MCF 10A (cell line): ENCODE results near the gene MFSD6L. TPM values are rescaled to one million over a fixed set of nuclear protein-coding genes. Genes with fewer than 3 reads are reported as not detected.

ENCODE experiments used
- BruUV-seq: library from RNA; stranded (reverse); fragments of 400-500 nt; replicated peaks from 2 replicates; lab custom pipeline; 2021; lab: Mats Ljungman, UMichigan
- CTCF ChIA-PET: fragments of 300-600 bp; sonication (Branson Sonifier 250); formaldehyde crosslinking; extraction: SDS; loops from one replicate; lab custom pipeline; 2021; ENCODE audit warnings: antibody characterized with exemption, inconsistent platforms; lab: Yijun Ruan, JAX
- POLR2A ChIA-PET: fragments of 300-600, 350-650 bp; sonication (Branson Sonifier 250); formaldehyde crosslinking; extraction: SDS; loops from one replicate; lab custom pipeline; 2020; ENCODE audit warnings: antibody characterized with exemption, inconsistent platforms; lab: Yijun Ruan, JAX
- DNase-seq: peaks from one replicate; pipeline ENCODE4 v3.0.0-alpha.2; 2018; ENCODE audit not compliant: unreplicated experiment
- H3K27ac Mint-ChIP-seq: one replicate; pipeline ENCODE4 v1.8.0; 2022; ENCODE audit warnings: mild to moderate bottlenecking, low read depth, mixed read lengths; ENCODE audit not compliant: unreplicated experiment
- H3K27me3 Mint-ChIP-seq: one replicate; pipeline ENCODE4 v1.8.0; 2022; ENCODE audit warnings: mixed read lengths; ENCODE audit not compliant: insufficient read depth, unreplicated experiment
- H3K36me3 Mint-ChIP-seq: one replicate; pipeline ENCODE4 v1.8.0; 2022; ENCODE audit warnings: mild to moderate bottlenecking, moderate library complexity, mixed read lengths; ENCODE audit not compliant: insufficient read depth, unreplicated experiment
- H3K4me1 Mint-ChIP-seq: one replicate; pipeline ENCODE4 v1.8.0; 2022; ENCODE audit warnings: mixed read lengths; ENCODE audit not compliant: insufficient read depth, unreplicated experiment
- H3K4me3 Mint-ChIP-seq: one replicate; pipeline ENCODE4 v1.8.0; 2022; ENCODE audit warnings: mild to moderate bottlenecking, moderate library complexity, mixed read lengths; ENCODE audit not compliant: unreplicated experiment
- H3K9me3 Mint-ChIP-seq: one replicate; pipeline ENCODE4 v1.8.0; 2022; ENCODE audit warnings: mixed read lengths; ENCODE audit not compliant: unreplicated experiment
- intact Hi-C: fragments of 100-400 bp; cut with micrococcal nuclease; formaldehyde crosslinking; loops from 2 replicates; pipeline ENCODE4 v1.14.1; 2022
- total RNA-seq: library from RNA; stranded (reverse); gene quantifications from 2 replicates; pipeline ENCODE4 v1.2.3, GENCODE V29; 2022
- TF ChIP-seq, protein P1 (sequence below): fragments of 200-600 bp; IDR thresholded peaks from one replicate; pipeline ENCODE4 v1.8.0; 2022; ENCODE audit warnings: antibody characterized with exemption, mild to moderate bottlenecking; ENCODE audit not compliant: unreplicated experiment

MFSD6L gene
- total RNA-seq, 1 experiment from 2014 or later: not detected

DNA sequence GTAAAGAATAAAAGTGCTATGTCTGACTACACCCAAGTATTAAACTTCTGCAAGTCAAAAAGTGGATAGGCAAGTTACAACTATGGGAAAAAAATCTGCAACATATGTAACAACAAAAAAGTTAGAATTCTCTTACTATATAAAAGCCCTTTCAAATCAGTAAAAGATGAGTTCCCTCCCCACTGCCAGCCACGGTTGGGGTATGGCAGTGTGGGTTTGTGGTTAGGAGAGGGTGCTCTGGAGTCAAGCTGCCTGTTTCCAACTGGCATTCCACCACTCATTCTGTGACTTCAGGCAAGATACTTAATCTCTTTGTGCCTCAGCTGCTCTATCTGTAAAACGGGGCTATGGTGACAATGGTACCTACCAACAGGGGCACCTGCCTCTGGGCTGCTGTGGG is 26.6 kb upstream of the MFSD6L start:
- CTCF ChIA-PET: interaction anchor here (0.6 to 1.2 kb wide), 5 partner anchors 15 to 777 kb away, joined by 3 to 4 read pairs (median 3); no protein-coding TSS in a partner anchor
- no peak for DNase-seq
- Mint-ChIP-seq H3K27me3 (no peaks in the 10 kb centered on the region), H3K9me3 (peaks cover 13% of the 10 kb centered on the region), H3K27ac (no peak overlapping the region), H3K36me3 (no peaks in the 10 kb centered on the region), H3K4me1 (no peaks in the 10 kb centered on the region), H3K4me3 (no peak overlapping the region)
- no TSS peak for BruUV-seq
- TF ChIP-seq, protein P1, sequence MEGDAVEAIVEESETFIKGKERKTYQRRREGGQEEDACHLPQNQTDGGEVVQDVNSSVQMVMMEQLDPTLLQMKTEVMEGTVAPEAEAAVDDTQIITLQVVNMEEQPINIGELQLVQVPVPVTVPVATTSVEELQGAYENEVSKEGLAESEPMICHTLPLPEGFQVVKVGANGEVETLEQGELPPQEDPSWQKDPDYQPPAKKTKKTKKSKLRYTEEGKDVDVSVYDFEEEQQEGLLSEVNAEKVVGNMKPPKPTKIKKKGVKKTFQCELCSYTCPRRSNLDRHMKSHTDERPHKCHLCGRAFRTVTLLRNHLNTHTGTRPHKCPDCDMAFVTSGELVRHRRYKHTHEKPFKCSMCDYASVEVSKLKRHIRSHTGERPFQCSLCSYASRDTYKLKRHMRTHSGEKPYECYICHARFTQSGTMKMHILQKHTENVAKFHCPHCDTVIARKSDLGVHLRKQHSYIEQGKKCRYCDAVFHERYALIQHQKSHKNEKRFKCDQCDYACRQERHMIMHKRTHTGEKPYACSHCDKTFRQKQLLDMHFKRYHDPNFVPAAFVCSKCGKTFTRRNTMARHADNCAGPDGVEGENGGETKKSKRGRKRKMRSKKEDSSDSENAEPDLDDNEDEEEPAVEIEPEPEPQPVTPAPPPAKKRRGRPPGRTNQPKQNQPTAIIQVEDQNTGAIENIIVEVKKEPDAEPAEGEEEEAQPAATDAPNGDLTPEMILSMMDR: no peak
- intact Hi-C loops: no loop called here
- POLR2A ChIA-PET: interaction anchor here (0.7 kb wide), 1 partner anchor 990 kb away, joined by 4 read pairs; no protein-coding TSS in a partner anchor

DNA sequence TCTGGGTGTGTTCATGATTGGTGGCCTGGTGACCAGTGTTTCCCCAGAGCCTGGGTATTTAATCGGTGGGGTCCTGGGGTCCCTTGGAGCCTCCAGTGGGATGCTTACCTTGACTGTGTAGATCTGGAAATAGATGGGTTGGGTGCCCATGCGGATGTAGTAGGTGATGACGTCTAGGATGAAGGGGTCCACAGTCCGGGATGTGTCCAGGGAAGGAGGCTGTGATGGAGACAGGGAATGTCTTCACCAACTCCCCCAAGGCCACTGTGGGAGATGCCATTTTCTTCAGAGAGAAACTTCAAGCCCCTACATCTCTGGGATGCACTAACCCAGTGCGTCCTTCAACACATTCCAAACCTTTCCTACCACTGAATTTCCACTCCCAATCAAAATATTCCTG is 24.1 kb upstream of the MFSD6L start:
- CTCF ChIA-PET: no interaction called here
- intact Hi-C loops: no loop called here

DNA sequence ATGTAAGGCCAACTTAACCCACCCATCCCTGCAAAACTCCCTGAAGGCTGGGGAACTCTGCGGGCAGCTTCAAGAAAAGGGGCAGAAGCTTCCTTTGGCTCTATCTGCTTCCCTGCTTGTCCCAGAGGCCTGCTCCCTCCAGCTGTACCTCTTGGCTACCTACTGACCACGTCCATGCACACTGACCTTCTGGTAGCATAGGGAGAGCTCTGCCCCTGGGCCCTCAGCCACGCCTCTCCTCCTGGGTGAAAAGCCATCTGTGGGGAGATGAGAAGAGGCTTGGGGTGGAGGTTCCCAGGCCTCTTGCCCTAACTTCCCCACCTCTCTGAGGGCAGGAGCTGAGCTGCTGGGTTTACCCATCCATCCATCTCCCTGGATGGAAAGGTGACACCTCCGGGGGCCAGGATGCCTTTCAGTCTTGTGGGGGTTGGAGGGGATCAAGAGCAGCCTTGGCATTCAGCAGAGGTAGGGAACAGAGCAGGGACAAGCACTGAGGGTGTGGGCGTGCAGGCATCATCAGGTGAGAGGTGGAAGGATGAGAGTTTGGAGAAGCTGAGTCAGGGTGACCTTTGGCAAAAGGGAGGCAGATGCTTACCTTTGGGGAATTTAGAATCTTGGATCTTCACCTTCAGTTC is 23.4 kb upstream of the MFSD6L start:
- POLR2A ChIA-PET: no interaction called here
- TF ChIP-seq, protein P1: no peak
- no peak overlapping the region for H3K27ac Mint-ChIP-seq
- no peaks in the 10 kb centered on the region for H3K36me3 Mint-ChIP-seq
- no TSS peak for BruUV-seq
- CTCF ChIA-PET: no interaction called here
- peaks cover 13% of the 10 kb centered on the region for H3K9me3 Mint-ChIP-seq
- no peaks in the 10 kb centered on the region for H3K4me1 Mint-ChIP-seq
- intact Hi-C loops: no loop called here
- DNase-seq: no peak
- H3K27me3 Mint-ChIP-seq: peaks cover 18% of the 10 kb centered on the region
- no peak overlapping the region for H3K4me3 Mint-ChIP-seq

More for the DNA sequence above, 24.1 kb upstream of the MFSD6L start:
- BruUV-seq: no TSS peak
- H3K4me1 Mint-ChIP-seq: no peaks in the 10 kb centered on the region
- no peak overlapping the region for H3K4me3 Mint-ChIP-seq
- TF ChIP-seq, protein P1: no peak
- H3K36me3 Mint-ChIP-seq: no peaks in the 10 kb centered on the region
- H3K27ac Mint-ChIP-seq: no peak overlapping the region
- H3K27me3 Mint-ChIP-seq: peaks cover 11% of the 10 kb centered on the region
- POLR2A ChIA-PET: no interaction called here
- DNase-seq: no peak
- peaks cover 13% of the 10 kb centered on the region for H3K9me3 Mint-ChIP-seq

DNA sequence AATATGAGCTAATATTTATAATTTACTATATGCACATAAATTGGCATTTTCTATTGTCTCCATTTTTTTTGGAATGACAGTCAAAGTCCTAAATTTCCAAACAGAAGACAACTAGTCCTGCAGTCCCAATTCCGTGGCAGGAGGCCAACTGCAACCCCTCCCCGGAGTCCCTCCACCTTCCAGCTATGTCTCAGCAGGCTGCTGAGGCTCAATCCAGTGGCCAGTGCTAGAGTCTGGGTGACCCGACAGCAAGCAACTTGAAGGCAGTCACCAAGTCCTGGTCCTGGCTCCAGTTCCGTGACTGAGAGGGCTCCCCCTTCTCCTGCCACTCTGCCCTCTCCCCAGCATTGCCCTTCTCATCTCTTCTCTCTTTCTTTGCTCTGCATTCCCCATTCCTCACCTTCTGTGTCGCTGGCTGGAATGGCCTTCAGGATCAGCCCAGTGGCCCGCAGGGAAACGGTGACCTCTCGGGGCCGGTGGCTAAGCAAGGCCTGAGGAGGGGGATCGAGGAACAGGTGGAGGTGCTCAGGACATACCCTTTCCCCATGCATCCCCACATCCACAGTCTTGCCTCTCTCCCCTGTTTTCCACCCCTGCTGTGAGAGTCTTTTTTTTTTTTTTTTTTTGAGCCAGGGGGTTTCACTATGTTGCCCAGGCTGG is 22.4 kb upstream of the MFSD6L start:
- TF ChIP-seq, protein P1: no peak
- DNase-seq: no peak
- intact Hi-C loops: no loop called here
- Mint-ChIP-seq H3K27ac (no peak overlapping the region), H3K4me1 (no peaks in the 10 kb centered on the region), H3K27me3 (peaks cover 22% of the 10 kb centered on the region), H3K4me3 (no peak overlapping the region), H3K36me3 (no peaks in the 10 kb centered on the region), H3K9me3 (peaks cover 13% of the 10 kb centered on the region)
- POLR2A ChIA-PET: no interaction called here
- CTCF ChIA-PET: interaction anchor here (0.5 kb wide), 1 partner anchor 170 kb away, joined by 3 read pairs; no protein-coding TSS in a partner anchor
- no TSS peak for BruUV-seq
